KMS-11 (cell line): ENCODE measurements around the gene BAD.

Experiments
- H2AFZ ChIP-seq: fragments of 200-600 bp; sonication (generic); 2 replicates; pipeline ENCODE4 v1.6.1; 2016; ENCODE audit warnings: antibody characterized with exemption, mixed run types, low read depth
- H3K27ac ChIP-seq: fragments of 200-600 bp; sonication (generic); 2 replicates; pipeline ENCODE4 v1.6.1; 2016; ENCODE audit warnings: mild to moderate bottlenecking, mixed run types
- H3K27me3 ChIP-seq: fragments of 200-600 bp; sonication (generic); 2 replicates; pipeline ENCODE4 v1.6.1; 2017; ENCODE audit warnings: mild to moderate bottlenecking, low read depth, mixed run types, moderate library complexity; ENCODE audit not compliant: insufficient read depth
- H3K36me3 ChIP-seq: fragments of 200-600 bp; sonication (generic); 2 replicates; pipeline ENCODE4 v1.6.1; 2017; ENCODE audit warnings: mild to moderate bottlenecking, mixed run types; ENCODE audit not compliant: insufficient read depth
- H3K4me1 ChIP-seq: fragments of 200-600 bp; sonication (generic); 2 replicates; pipeline ENCODE4 v1.6.1; 2016; ENCODE audit warnings: mild to moderate bottlenecking, low read depth, mixed run types; ENCODE audit not compliant: poor library complexity, severe bottlenecking
- H3K4me2 ChIP-seq: fragments of 200-600 bp; sonication (generic); 2 replicates; pipeline ENCODE4 v1.7.0; 2016; ENCODE audit warnings: mild to moderate bottlenecking, mixed run types
- H3K4me3 ChIP-seq: fragments of 200-600 bp; sonication (generic); IDR thresholded peaks from 2 replicates; pipeline ENCODE4 v1.6.1; 2017; ENCODE audit warnings: low read depth, low read length, mixed read lengths; ENCODE audit not compliant: insufficient read depth
- H3K79me2 ChIP-seq: fragments of 200-600 bp; sonication (generic); 2 replicates; pipeline ENCODE4 v1.6.1; 2016; ENCODE audit warnings: low read depth, mixed run types; ENCODE audit not compliant: insufficient read depth
- H3K9ac ChIP-seq: fragments of 200-600 bp; sonication (generic); 2 replicates; pipeline ENCODE4 v1.6.1; 2016; ENCODE audit warnings: mild to moderate bottlenecking, mixed run types
- H4K20me1 ChIP-seq: fragments of 200-600 bp; sonication (generic); 2 replicates; pipeline ENCODE4 v1.6.1; 2016; ENCODE audit warnings: mild to moderate bottlenecking, mixed run types; ENCODE audit not compliant: insufficient read depth
- CTCF ChIP-seq: fragments of 200-600 bp; sonication (generic); conservative IDR thresholded peaks from 2 replicates; pipeline ENCODE4 v1.6.1; 2017; ENCODE audit warnings: low read depth, mild to moderate bottlenecking, antibody characterized with exemption, low read length, moderate library complexity, mixed read lengths

The BAD gene

DNA sequence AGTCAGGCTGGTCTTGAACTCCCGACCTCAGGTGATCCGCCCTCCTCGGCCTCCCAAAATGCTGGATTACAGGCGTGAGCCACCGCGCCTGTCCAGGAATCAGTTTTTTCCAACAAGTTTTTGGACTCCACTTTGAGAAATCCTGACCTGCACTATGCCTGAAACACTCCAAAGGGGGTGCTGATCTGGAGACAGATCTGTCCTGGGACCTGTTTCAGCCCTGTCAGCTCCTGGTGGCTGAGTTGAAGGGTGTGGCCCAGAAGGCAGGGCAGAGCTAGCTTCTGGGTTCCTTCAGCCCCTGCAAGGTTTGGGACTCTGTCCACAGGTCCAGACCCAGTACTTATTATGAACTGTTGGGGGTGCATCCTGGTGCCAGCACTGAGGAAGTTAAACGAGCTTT is 52.9 kb downstream of the BAD start:
- TF ChIP-seq CTCF = no peak
- Histone ChIP-seq H3K27me3 (no peaks in the 10 kb centered on the region), H3K36me3 (no peaks in the 10 kb centered on the region), H3K4me2 (peak overlapping the region; percentile 76; the same call in 1 of the 2 replicates), H4K20me1 (no peaks in the 10 kb centered on the region), H2AFZ (no peak overlapping the region), H3K9ac (no peak overlapping the region), H3K4me3 (no peak overlapping the region), H3K79me2 (no peaks in the 10 kb centered on the region), H3K4me1 (peaks cover 34% of the 10 kb centered on the region), H3K27ac (no peak overlapping the region)

GRCh38 chr11:64230985-64231365 is 53.5 kb downstream of the BAD start:
- Histone ChIP-seq H3K9ac (peak overlapping the region; percentile 38; the same call in 1 of the 2 replicates), H4K20me1 (no peaks in the 10 kb centered on the region), H2AFZ (peak overlapping the region; percentile 70), H3K4me1 (peaks cover 34% of the 10 kb centered on the region), H3K4me3 (no peak overlapping the region), H3K27me3 (no peaks in the 10 kb centered on the region), H3K27ac (peak overlapping the region; percentile 8; the same call in 1 of the 2 replicates), H3K36me3 (no peaks in the 10 kb centered on the region), H3K79me2 (no peaks in the 10 kb centered on the region), H3K4me2 (peak overlapping the region; percentile 76)
- TF ChIP-seq CTCF = no peak

- no peaks in the 10 kb centered on the region for H3K79me2 ChIP-seq
- H3K36me3 ChIP-seq = no peaks in the 10 kb centered on the region
- H3K27me3 ChIP-seq = no peaks in the 10 kb centered on the region
- H3K9ac ChIP-seq = peak within 1 kb of the TSS; percentile 38; the same call in 1 of the 2 replicates
- no peaks in the 10 kb centered on the region for H4K20me1 ChIP-seq
- H2AFZ ChIP-seq = peak within 1 kb of the TSS; percentile 70
- no peak for TF ChIP-seq CTCF
- H3K27ac ChIP-seq = peak within 1 kb of the TSS; percentile 8; the same call in 1 of the 2 replicates
- H3K4me3 ChIP-seq = no peak within 1 kb of the TSS
- peaks cover 32% of the 10 kb centered on the region for H3K4me1 ChIP-seq
- H3K4me2 ChIP-seq = peak within 1 kb of the TSS; percentile 76
Observed at GRCh38 chr11:64230171-64230984, 54.1 kb downstream of the BAD start, which contains the start of gene DNAJC4. TSS of gene DNAJC4 (plus strand) at chr11:64230548. CDS start at chr11:64230855, 307 bp downstream.

GRCh38 chr11:64229744-64230170 is 54.7 kb downstream of the BAD start:
- Histone ChIP-seq H3K36me3 (no peaks in the 10 kb centered on the region), H3K9ac (peak overlapping the region; percentile 38; the same call in 1 of the 2 replicates), H3K79me2 (no peaks in the 10 kb centered on the region), H3K4me2 (peak overlapping the region; percentile 76), H3K27ac (no peak overlapping the region), H3K4me1 (peaks cover 33% of the 10 kb centered on the region), H3K4me3 (no peak overlapping the region), H2AFZ (peak overlapping the region; percentile 70), H3K27me3 (no peaks in the 10 kb centered on the region), H4K20me1 (no peaks in the 10 kb centered on the region)
- TF ChIP-seq CTCF = no peak
